HG03432 (cell line): Measurements from ENCODE around the gene SEMA3D.
A peak's percentile ranks its signal among the peaks of the same experiment; 100 is the strongest.

Source experiments
- ATAC-seq: cut with Tn5 transposase; IDR thresholded peaks from one replicate; pipeline ENCODE4 v1.9.1; 2021; ENCODE audit warnings: mild to moderate bottlenecking, moderate library complexity; ENCODE audit not compliant: unreplicated experiment

Gene SEMA3D

DNA sequence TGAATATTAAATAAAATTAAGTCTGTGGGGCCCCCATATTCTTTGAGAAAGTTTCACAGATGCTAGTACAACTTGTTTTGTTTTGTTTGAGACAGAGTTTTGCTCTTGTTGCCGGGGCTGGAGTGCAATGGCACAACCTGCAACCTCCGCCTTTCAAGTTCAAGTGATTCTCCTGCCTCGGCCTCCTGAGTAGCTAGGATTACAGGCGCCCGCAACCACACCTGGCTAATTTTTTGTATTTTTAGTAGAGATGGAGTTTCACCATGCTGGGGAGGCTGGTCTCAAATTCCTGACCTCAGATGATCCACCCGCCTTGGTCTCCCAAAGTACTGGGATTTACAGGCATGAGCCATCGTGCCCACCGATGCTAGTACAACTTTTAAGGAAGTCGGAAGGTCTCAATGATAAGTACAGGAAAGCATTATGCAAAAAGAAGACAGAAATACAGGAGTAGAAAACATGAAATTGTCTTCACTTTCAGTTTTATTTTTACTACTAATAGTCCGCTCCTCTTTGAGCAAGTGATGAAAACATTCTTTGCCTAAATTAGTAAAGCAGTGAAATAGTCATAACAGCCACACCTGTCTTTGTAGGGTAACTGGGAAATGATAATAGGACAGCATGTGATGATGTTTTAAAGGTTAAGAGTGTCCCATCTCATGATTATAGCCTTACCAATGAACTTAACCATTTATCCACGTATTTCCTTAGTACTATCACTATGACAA is 147.5 kb downstream of the SEMA3D start:
- ATAC-seq, result peak; percentile 92

DNA sequence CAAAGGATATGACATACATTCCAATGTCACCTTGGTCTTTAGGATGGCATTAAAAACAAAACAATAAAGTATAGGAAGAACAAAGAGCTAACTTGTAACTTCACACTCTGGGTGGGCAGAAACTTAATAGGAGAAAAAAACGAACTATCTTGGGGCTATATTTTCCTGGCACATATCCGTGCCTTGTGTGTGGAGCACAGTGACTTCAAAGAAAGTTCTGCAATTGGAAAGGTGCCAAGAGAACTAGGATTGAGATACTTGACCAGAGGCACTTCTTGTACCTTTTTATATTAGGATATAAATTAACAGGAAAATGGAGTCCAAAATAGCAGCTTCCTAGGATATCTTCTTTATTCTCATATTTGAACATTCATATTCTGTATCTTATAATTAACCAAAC is 148.4 kb downstream of the SEMA3D start:
- no peak for ATAC-seq

DNA sequence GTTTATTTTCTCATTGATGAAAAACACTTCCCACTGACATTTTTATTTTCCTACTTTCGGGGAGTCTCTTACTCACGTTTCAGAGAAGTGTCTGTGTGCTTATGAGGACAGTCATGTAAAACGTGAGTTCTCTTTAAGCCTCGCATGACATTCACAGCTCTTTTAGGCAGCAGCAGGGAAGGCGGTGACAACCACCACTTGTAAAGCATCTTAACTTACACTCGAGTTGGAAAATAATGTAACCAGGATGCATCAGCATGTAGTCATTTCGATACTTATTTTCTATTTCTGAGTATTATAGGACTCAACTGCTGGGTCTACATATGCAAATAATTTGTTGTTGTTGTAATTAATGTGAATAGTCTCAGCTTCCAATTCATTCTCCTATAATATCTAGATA is 153.6 kb downstream of the SEMA3D start:
- ATAC-seq, result no peak

DNA sequence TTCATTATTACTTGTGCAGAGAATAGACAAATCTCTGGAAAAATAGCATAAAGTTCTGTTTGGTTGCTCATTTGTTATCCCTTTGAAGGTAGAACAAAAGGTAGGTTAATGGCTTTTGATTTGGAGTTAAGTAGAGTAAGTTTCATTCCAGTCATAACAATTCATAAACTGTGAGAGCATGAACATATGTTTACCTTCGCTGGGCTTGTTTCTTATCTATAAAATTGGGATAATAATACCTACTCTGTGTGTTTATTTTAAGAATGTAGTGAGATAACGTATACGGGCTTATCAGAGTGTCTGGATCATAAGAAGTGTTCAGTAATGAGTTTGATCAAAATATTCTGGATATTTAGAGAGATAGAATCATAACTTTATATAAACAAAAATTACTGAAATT is 155.4 kb downstream of the SEMA3D start:
- ATAC-seq, result no peak

DNA sequence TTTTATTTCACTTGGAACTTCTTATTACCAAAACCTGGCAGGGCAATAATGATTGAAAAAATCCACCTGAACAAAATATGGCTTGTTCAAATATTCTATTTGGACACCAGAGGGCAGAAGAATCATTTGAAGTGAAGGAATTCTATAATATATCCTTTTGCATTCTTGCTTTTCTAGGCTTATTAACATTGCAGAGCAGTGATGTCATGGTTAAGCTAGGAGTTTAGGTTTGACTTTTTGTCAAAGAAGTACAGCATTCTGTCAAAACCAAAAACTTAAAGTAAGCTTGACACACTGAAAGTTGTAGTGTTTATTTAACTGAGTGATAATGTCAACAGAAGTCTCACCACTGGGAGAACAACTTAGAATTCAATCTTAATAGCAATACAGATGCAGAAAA is 156.0 kb downstream of the SEMA3D start:
- ATAC-seq, result peak; percentile 61

DNA sequence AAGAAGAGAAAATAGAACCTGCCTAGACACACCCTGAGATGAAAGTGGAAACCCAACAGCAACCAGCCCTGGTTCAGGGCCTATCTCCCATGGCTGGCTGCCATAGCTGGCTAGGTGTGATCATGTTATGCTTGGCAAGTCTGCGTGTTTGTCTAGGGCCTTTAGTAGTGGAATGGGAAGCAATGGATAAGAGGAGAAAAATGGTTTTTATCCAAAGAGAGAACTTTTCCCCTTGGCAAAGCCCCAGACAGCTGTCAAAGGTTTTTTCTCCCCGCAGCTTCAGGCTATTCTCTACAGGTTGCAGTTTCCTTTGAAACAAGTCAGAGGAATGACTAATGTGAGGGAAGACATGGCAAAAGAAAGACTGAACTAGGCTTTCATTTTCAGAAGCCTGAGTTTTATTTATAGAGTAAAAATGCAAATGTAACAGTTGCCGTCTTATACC is 161.5 kb downstream of the SEMA3D start:
- peak; percentile 84 for ATAC-seq

DNA sequence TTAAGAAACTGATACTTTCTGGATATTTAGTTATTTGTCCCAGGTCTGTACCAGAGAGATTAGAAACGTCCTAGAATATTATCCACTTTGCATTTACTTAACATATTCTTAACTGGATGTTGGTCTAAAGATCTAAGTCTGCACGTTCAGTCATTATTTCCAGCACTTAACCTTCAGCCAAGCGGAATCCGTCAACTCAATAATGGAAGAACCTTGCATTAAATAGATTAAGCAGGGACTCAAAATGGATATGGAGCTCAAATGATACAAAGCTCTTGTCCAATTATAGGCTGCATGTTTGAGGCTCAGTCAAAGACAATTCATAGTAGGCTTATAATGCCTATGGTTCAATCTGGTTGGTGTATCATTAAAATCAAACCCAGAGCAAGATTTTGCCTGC is 162.9 kb downstream of the SEMA3D start:
- ATAC-seq, result no peak

DNA sequence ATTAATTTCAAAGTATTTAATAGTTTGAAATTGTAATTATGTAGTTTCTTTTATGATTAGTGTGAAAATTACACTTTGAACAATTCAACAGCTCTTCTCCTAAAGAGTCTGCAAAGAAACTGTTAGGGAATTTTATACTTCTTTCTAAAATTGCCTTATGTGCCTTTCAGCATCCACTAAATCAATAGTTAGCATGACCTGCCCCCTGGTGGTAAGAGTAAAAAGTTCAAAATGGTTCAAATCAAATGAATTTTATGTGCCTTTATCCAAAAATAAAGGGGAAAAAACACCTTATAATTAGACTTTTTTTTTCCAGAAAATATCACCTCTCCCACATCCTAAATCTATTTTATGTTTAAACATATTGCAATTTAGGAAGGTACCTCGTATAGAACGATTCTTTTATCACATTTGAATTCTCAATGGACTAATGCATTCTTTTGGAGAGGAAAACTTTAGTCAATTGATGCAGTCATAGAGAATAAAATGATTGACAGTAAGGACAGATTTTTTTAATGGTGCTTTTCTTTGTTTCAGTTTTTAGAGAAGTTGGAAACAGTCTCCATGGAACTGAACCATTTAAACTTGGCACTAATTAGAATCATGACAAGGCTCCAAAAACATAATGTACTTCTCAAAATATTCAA is 163.7 kb downstream of the SEMA3D start:
- no peak for ATAC-seq

DNA sequence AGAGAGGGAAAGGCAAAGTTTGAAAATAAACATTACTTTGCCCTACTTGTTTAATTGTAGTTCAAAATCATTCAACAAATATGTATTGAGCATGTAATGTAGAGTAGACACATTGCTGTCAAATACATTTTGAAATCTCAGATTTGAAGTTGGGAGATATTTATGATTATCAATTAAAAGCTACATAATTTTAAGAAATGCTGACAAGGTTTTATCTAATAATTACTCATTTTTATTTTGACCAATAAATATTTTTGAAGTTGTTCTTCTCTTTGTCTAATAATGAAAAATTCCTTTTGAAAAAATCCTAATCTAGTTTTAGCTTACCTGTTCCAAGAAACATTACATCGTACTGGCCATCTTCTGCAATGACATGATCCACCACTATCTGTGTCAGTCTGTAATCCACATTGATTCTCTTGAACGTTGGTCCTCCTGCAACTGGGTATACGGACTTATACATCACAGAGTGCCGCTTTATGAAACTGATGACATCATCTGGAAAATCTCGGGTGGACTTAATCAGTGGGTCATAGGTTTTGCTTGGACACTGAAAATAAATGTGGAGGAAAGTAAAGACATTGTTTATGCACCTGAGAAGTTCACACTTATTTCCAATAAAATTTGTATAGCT is 164.7 kb downstream of the SEMA3D start:
- ATAC-seq, result no peak

DNA sequence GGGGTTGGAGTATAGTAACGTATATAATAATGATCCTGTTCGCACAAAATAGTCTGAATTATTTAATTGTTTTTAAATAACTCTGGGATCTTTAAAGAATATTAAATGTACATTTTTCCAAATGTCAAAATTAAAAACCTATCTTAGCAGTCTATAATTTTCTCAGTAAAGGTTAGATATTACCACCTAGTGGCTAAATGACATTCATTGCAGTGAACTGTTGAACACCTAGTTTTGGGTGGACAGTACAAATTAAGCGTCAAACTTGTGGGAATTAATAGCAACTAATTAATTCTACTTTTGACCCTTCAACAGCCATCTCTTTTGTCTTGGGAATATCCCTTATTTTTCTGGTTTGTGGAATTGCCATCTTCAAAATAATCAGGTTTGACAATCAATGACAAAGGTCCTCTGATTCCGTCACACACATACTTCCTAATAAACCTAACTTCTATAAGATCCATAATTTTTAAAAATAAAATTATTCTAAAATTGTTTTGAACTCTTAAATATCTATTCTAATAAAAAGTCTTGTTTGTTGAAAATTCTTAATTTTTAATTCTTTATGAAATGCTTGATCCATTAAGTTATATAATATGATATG is 165.7 kb downstream of the SEMA3D start:
- no peak for ATAC-seq

DNA sequence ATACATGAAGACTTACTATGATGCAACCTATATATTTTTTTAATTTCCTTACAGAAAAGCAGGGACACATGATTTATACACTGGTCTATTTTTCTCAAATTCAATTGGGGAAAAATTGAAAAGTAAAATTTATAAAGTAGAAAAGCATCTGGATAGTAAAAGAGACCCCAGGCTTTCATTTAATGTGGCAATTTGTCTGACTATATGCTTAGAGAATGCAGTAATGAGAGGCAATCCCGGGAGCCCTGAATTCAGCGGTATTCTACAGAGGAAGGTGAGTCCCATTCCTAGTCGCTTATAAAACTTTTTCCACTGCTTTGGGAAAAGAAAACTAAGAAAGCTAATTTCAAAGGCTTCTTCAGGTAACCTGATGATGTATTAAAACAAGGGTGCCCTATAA is 167.1 kb downstream of the SEMA3D start:
- ATAC-seq, result no peak

DNA sequence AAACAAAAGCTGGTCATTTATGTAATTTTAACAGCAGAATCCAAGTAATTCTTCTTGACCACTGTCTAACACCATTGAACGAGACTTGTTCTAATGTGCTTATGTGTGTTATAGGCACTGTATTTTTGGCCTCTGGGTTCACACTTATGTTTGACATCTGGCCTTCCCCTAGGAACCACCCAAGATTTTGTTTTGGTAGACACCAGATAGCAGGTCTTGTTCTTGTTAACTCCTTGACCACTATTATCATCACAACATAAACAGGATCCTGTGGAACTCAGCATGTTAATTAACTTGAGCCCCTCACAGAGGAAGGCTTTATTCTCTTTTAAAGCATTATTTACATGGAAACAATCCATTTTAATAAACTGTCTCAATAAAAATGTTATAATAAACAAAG is 167.7 kb downstream of the SEMA3D start:
- no peak for ATAC-seq

DNA sequence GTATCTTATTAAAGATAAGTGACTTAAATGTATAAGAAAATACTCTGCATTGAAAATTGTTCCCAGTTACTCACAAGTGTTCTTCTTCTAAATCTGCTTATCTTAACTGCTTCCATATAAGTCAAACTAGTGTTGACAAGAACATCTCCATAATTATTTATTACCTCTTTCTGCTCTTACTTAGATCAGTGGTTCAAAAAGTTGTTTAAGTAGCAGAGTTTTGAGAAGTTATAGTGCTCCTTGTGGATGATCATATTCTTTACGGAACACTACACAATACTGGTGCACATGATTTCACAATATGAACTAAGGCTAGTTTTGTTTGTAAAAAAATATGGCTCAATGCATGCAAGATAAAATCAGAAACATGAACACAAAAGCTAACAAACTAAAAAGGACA is 168.4 kb downstream of the SEMA3D start:
- ATAC-seq, result no peak

DNA sequence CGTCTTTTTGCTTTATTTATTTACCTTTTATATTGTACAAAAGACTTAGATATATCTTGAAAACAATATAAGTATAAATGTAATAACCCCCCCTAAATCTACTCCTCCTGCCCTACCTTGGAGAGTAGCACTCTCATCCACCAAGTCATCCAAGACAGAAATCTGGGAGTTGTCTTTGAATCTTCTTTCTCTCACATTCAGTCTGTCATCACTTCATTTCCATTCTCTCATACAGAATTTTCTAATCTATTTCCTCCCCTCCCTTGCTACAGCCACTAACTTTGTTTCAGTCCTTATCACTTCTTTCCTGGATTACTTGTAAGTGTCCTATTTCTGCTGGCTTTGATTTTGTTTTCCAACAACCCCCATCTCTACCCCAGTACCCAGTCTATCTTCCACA is 170.6 kb downstream of the SEMA3D start:
- ATAC-seq, result no peak

DNA sequence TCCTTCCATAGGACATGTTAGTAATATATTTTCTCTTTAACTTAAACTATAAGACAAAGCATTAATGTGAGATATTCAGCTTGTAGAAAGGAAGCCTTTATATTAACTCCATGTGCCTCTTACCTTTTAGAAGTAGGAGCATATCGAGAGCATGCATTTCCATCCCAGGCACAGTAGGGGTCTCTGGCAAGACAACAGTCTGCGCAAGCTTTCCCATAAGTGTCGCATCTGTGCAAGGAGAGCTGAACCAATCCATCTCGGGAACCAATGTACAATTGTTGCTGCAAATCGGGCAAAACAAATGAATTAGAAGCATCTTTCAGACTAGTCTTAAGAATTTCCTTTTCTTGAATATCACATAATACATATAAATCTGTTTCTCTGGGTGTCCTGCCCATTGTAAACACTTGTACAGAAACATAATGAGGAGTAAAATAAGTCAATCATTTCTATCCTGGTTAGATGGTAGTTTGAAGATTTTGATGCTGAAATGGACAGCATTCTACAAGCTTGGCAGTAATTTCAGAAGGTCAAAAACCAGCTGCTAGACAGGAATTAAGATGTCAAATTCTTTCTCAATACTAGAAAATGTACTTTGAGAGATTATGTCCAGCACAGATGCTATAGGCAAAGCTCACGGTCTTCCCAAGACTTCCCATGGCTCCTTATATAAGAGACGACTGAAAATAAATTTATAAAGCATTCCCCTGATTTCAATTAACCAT is 171.8 kb downstream of the SEMA3D start:
- ATAC-seq, result no peak

DNA sequence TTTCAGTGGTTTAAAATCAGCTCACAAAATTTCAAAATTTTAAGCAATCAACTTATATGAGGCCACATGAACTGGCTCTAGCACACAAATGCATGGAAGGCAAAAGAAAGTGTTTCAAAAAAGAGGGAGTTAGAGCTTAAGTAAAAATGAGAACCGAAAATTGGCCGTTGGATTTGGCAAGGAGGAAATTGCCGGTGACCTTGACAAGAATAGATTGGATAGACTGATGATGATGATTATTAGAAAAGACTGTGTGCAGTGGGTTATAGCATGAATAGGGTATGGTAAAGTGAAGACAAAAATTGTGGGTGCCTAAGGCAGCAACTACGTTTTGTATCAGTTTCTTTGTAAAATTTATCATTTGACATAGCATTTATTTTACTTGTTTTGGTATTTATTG is 175.7 kb downstream of the SEMA3D start:
- no peak for ATAC-seq

DNA sequence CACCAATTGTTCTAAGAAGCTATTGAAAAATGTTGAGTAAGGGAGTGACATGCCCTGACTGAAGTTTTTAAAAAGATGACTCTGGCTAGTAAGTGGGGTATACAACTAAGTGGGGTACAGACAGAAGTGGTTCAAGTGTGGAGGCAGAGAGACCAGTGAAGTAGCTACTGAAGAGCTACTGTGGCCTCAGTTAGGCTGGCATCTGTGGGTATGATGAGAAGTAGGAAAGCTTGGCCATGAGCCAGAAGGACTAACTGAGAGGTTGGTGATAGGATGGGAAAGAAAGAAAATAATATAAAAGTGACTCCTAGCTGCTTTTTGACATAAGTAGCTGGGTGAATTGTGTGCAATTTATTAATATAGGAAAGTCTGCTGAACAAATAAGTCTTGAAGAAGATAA is 176.6 kb downstream of the SEMA3D start:
- no peak for ATAC-seq

DNA sequence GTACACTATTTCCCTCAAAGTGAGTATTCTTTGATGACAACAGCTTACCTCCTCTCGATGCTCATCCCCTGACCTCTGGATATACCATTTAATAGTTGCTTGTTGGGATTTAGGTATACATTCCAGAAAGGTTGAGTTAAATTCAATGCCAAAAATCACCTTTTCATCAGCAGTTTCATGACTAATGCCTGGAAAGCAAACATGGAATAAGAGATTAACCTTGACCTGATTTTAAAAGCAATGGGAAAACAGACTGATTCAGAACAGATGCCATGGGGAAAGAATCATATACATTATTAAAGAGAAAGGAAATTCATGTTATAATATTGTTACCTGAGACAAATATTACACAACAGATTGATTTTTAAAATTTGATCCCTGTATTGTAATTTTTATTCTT is 180.1 kb downstream of the SEMA3D start:
- ATAC-seq, result no peak

DNA sequence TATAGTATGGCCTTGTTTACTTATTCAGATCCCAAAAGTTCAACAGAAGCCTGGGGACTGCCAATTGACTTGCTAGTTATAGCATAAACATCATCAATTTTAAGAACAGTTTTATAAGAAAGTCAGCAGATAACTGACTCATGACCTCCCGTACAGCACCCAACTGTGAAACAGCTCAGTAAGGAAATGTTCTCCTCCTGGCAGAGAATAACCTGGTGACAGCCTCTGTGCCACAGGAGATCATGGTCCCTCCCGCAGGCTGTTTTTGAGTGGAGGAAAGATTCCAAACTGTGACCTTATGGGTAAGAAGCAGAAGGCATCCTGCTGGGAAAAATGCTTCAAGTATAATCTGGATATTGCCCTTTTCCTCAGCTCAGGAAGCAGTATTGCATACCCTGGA is 182.5 kb downstream of the SEMA3D start:
- no peak for ATAC-seq

DNA sequence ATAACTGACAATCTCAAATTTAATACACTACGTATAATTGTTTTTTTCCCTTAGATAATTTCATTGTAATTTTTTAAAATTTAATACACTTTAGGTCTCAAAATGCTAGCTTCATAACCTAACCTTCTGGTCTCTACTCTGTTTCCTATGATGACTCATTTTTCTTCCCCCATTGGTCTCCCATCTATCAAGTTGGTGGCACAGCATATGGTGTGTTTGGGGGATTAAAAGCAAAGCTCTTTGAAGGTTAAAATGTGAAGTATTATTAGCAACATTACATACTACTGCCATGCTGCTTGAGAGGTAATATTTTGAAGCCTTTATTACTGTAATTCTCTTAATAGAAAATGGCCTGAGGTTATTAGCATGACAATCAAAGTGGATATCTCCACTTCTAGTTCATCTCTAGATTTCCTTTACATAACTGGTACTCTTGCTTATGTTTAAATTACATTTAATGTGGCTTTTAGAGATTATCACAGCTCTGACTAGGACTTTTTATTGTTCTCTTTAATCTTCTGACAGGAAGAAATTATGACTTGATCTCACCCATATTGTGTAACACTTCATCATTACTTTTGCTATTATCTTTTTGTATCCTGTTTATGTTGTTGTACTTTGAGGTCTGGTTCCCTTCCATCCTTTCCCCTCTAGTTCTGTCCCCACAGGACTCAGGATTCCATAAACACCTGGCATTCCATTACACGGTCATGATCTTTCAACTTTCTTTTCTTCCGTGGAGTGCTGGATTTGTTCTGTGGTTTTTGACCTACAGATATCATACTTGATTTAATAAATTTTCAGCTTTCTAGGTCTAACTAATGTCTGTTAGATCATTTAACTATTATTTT is 185.1 kb downstream of the SEMA3D start:
- no peak for ATAC-seq
